OCI-LY3 (cell line): ENCODE results near the gene GALNT10.

Source experiments
- EZH2phosphoT487 ChIP-seq: fragments of 200-600 bp; shearing (Covaris generic); IDR thresholded peaks from 2 replicates; pipeline ENCODE4 v1.6.1; 2018; ENCODE audit warnings: antibody characterized with exemption, mixed run types, low read depth
- TF ChIP-seq, protein P1 (sequence below): fragments of 200-600, 300-600 bp; sonication (generic); IDR thresholded peaks from 2 replicates; pipeline ENCODE4 v1.5.1; 2014; ENCODE audit warnings: antibody characterized with exemption, low read length, low read depth

DNA sequence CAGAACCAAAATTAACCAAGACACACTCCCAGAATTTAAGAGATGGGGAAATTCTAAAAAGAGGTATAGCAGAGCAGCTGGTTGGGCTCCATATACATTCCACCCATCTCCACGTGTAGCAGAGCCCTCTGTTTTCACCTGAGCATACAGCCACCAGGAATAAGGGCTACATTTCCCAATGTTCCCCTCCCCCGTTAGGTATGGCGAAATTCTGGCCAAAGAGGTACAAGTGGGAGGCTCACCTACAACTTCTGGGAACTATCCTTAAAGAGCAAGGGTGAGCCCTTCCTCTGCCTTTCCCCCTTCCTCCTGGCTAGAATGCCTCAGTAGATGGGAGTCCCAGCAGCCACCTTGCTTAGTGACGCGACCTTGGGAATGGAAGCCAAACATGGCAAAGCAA is 250.0 kb downstream of the GALNT10 start:
- TF ChIP-seq, protein P1, sequence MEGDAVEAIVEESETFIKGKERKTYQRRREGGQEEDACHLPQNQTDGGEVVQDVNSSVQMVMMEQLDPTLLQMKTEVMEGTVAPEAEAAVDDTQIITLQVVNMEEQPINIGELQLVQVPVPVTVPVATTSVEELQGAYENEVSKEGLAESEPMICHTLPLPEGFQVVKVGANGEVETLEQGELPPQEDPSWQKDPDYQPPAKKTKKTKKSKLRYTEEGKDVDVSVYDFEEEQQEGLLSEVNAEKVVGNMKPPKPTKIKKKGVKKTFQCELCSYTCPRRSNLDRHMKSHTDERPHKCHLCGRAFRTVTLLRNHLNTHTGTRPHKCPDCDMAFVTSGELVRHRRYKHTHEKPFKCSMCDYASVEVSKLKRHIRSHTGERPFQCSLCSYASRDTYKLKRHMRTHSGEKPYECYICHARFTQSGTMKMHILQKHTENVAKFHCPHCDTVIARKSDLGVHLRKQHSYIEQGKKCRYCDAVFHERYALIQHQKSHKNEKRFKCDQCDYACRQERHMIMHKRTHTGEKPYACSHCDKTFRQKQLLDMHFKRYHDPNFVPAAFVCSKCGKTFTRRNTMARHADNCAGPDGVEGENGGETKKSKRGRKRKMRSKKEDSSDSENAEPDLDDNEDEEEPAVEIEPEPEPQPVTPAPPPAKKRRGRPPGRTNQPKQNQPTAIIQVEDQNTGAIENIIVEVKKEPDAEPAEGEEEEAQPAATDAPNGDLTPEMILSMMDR, result no peak
- no peak for TF ChIP-seq EZH2phosphoT487
